NAMALWA (cell line): ENCODE results near the gene SPATA31A3.
"Not testable (repeated sequence)": the region's sequence is repeated elsewhere in the genome, so short reads cannot be mapped to it uniquely, and the experiment has no call there.

Source experiments
- DNase-seq: peaks from one replicate; pipeline ENCODE4 v3.0.0-alpha.2; 2015; ENCODE audit warnings: low spot score

Gene SPATA31A3

GRCh38 chr9:66992450-66992849 lies at the start of gene SPATA31A3:
Gene SPATA31A3, minus strand, starts transcription at chr9:66992550. Its CDS starts 29 bp downstream, at chr9:66992521.
- DNase-seq: not testable (repeated sequence)

- not testable (repeated sequence) for DNase-seq
Observed at GRCh38 chr9:66952576-66952975, 39.8 kb downstream of the SPATA31A3 start.

GRCh38 chr9:66942400-66943155 lies 49.8 kb downstream of the SPATA31A3 start:
- not testable (repeated sequence) for DNase-seq

- DNase-seq: not testable (repeated sequence)
Observed at GRCh38 chr9:66939878-66940830, 52.2 kb downstream of the SPATA31A3 start.

- DNase-seq: not testable (repeated sequence)
Observed at GRCh38 chr9:66938322-66938721, 54.0 kb downstream of the SPATA31A3 start.

GRCh38 chr9:66937662-66938061 lies 54.7 kb downstream of the SPATA31A3 start:
- DNase-seq: not testable (repeated sequence)
